Measurements from ENCODE around the gene FAM210B. TPM values are rescaled to one million over a fixed set of nuclear protein-coding genes. Genes with fewer than 3 reads are reported as not detected.

The FAM210B gene
- total and polyA plus RNA-seq, 9 of the 15 experiments (the other 6 are each of a cell fraction or from before 2014, with no cell fraction given) = 12.1 to 87.3 (median 47.6) TPM

DNA sequence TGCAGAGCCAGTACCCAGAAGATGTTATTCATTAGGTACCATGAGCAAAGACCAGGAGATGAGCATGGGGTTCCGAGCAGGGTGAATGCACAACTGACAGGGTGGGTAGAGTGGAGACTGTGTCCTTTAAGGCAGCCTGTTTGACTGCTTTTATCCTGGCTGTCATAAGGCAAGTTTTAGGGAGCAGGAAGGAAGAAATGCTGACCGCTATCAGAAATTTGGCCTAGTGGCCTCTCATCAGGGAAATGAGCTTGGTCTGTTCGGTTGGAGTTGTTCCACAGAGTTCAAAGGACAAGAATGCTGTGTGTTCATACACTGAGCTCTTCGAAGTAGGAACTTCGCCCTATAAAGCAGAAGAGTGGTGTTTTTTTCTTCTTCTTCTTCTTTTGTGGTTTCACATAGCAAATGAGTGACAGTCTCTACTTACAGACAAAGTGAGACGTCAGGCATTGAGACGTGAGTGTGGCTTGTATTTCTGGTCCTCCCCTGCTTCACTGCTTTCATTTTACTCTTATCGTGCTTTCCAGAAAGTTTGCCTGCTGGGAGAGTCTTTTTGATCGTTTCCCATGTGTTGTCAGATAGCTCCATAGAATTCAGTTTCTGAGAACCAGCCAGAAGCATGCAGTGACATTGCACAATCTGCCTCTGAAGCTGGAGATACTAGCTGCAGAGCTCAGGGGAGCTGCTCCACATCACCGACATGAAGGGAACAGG is 53.1 kb downstream of the FAM210B start, which contains the start of gene CASS4 (continued):
- TF ChIP-seq FOXJ2 (tag; IDR thresholded peaks at IDR 0.05) (0 out of 2 replicates have a peak, but pooled peaks have one; percentile 39), ZNF184 (CRISPR knock-in tag; IDR thresholded peaks at IDR 0.05) (no peak), CXXC5 (CRISPR knock-in tag; IDR thresholded peaks at IDR 0.05) (peak; percentile 83), FOXK2 (conservative IDR thresholded peaks at IDR 0.05 in 1 of 2, IDR thresholded peaks at IDR 0.05 in 1 of 2; ENCODE audit: low read depth in 2 of 2) (peak; percentile 80 to 88; a peak in 3 of 4 replicates), PML (IDR thresholded peaks at IDR 0.05; ENCODE audit: low read length) (peak; percentile 98), SNRNP70 (optimal IDR thresholded peaks at IDR 0.05; ENCODE audit: low read depth, low read length) (no peak), SMC3 (conservative IDR thresholded peaks at IDR 0.05; ENCODE audit: insufficient read depth, low read depth, low read length) (no peak), NFXL1 (CRISPR knock-in tag; IDR thresholded peaks at IDR 0.05) (no peak), ZNF589 (CRISPR knock-in tag; IDR thresholded peaks at IDR 0.05; ENCODE audit: low read depth) (peak; percentile 77), ZNF174 (CRISPR knock-in tag; IDR thresholded peaks at IDR 0.05) (no peak), EWSR1 (IDR thresholded peaks at IDR 0.05; ENCODE audit: borderline replicate concordance, low read depth, partially characterized antibody) (no peak), EP400 (IDR thresholded peaks at IDR 0.05) (peak; percentile 88), ZFP30 (CRISPR knock-in tag; IDR thresholded peaks at IDR 0.05; ENCODE audit: borderline replicate concordance) (no peak), HNRNPK (IDR thresholded peaks at IDR 0.05; ENCODE audit: low read depth, low read length, poor library complexity, severe bottlenecking) (no peak), GABPB2 (CRISPR knock-in tag; conservative IDR thresholded peaks at IDR 0.05) (no peak), HCFC1 (IDR thresholded peaks at IDR 0.05; ENCODE audit: low read depth, low read length) (0 out of 2 replicates have a peak, but pooled peaks have one; percentile 38), ZNF79 (CRISPR knock-in tag; IDR thresholded peaks at IDR 0.05; ENCODE audit: low read depth) (no peak), ZFX (CRISPR knock-in tag; IDR thresholded peaks at IDR 0.05) (peak; percentile 22; the same call in 1 of the 2 replicates), KAT7 (CRISPR knock-in tag; IDR thresholded peaks at IDR 0.05; ENCODE audit: borderline replicate concordance) (no peak), TEAD2 (tag; IDR thresholded peaks at IDR 0.05) (no peak)
- TF ChIP-seq, protein P1, sequence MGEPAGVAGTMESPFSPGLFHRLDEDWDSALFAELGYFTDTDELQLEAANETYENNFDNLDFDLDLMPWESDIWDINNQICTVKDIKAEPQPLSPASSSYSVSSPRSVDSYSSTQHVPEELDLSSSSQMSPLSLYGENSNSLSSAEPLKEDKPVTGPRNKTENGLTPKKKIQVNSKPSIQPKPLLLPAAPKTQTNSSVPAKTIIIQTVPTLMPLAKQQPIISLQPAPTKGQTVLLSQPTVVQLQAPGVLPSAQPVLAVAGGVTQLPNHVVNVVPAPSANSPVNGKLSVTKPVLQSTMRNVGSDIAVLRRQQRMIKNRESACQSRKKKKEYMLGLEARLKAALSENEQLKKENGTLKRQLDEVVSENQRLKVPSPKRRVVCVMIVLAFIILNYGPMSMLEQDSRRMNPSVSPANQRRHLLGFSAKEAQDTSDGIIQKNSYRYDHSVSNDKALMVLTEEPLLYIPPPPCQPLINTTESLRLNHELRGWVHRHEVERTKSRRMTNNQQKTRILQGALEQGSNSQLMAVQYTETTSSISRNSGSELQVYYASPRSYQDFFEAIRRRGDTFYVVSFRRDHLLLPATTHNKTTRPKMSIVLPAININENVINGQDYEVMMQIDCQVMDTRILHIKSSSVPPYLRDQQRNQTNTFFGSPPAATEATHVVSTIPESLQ (CRISPR knock-in tag; IDR thresholded peaks at IDR 0.05) = no peak; the same call in 1 of the 2 replicates
- TF ChIP-seq, protein P2, sequence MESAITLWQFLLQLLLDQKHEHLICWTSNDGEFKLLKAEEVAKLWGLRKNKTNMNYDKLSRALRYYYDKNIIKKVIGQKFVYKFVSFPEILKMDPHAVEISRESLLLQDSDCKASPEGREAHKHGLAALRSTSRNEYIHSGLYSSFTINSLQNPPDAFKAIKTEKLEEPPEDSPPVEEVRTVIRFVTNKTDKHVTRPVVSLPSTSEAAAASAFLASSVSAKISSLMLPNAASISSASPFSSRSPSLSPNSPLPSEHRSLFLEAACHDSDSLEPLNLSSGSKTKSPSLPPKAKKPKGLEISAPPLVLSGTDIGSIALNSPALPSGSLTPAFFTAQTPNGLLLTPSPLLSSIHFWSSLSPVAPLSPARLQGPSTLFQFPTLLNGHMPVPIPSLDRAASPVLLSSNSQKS (CRISPR knock-in tag; IDR thresholded peaks at IDR 0.05) = no peak
- TF ChIP-seq, protein P3, sequence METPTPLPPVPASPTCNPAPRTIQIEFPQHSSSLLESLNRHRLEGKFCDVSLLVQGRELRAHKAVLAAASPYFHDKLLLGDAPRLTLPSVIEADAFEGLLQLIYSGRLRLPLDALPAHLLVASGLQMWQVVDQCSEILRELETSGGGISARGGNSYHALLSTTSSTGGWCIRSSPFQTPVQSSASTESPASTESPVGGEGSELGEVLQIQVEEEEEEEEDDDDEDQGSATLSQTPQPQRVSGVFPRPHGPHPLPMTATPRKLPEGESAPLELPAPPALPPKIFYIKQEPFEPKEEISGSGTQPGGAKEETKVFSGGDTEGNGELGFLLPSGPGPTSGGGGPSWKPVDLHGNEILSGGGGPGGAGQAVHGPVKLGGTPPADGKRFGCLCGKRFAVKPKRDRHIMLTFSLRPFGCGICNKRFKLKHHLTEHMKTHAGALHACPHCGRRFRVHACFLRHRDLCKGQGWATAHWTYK (CRISPR knock-in tag; IDR thresholded peaks at IDR 0.05) = no peak
